Activated B cell treated with CpG ODN at 0.5 μM for 24 hours (primary cell): Measurements from ENCODE around the gene CXCL17. TPM values are rescaled to one million over a fixed set of nuclear protein-coding genes. Genes with fewer than 3 reads are reported as not detected.

Experiments
- ATAC-seq: fragments of 200-7000 bp; cut with Tn5 transposase; one replicate; pipeline ENCODE4 v1.10.0; 2021; ENCODE audit warnings: low read depth, mild to moderate bottlenecking, moderate library complexity
- CTCF ChIA-PET: fragments of 350-600 bp; sonication (Branson Sonifier 250); formaldehyde crosslinking; loops from one replicate; lab custom pipeline; 2021; ENCODE audit warnings: antibody characterized with exemption; lab: Charles Lee
- POLR2A ChIA-PET: fragments of 350-600 bp; sonication (Branson Sonifier 250); formaldehyde crosslinking; loops from one replicate; lab custom pipeline; 2021; ENCODE audit warnings: antibody characterized with exemption; lab: Charles Lee
- DNase-seq: peaks from one replicate; pipeline ENCODE4 v3.0.0; 2022
- H3K27ac Mint-ChIP-seq: one replicate; pipeline ENCODE4 v1.8.0; 2020; ENCODE audit warnings: mixed read lengths
- H3K27me3 Mint-ChIP-seq: one replicate; pipeline ENCODE4 v1.8.0; 2021; ENCODE audit warnings: mixed read lengths
- H3K36me3 Mint-ChIP-seq: one replicate; pipeline ENCODE4 v1.8.0; 2021; ENCODE audit warnings: low read depth, mixed read lengths
- H3K4me1 Mint-ChIP-seq: one replicate; pipeline ENCODE4 v1.8.0; 2021; ENCODE audit warnings: mixed read lengths
- H3K4me3 Mint-ChIP-seq: one replicate; pipeline ENCODE4 v1.8.0; 2020; ENCODE audit warnings: mild to moderate bottlenecking, mixed read lengths
- H3K9me3 Mint-ChIP-seq: one replicate; pipeline ENCODE4 v1.8.0; 2020; ENCODE audit warnings: mixed read lengths
- intact Hi-C: fragments of 100-400 bp; cut with micrococcal nuclease; formaldehyde crosslinking; loops from one replicate; pipeline ENCODE4 v1.15.1; 2024
- total RNA-seq: library from RNA; stranded (reverse); gene quantifications from 2 replicates; pipeline ENCODE4 v1.2.3, GENCODE V29; 2022
- TF ChIP-seq, protein P1 (sequence below): fragments of 200-600 bp; IDR thresholded peaks from one replicate; pipeline ENCODE4 v1.8.0; 2022; ENCODE audit warnings: antibody characterized with exemption, mild to moderate bottlenecking

Gene CXCL17
- total RNA-seq, 1 donor from 2014 or later: not detected

DNA sequence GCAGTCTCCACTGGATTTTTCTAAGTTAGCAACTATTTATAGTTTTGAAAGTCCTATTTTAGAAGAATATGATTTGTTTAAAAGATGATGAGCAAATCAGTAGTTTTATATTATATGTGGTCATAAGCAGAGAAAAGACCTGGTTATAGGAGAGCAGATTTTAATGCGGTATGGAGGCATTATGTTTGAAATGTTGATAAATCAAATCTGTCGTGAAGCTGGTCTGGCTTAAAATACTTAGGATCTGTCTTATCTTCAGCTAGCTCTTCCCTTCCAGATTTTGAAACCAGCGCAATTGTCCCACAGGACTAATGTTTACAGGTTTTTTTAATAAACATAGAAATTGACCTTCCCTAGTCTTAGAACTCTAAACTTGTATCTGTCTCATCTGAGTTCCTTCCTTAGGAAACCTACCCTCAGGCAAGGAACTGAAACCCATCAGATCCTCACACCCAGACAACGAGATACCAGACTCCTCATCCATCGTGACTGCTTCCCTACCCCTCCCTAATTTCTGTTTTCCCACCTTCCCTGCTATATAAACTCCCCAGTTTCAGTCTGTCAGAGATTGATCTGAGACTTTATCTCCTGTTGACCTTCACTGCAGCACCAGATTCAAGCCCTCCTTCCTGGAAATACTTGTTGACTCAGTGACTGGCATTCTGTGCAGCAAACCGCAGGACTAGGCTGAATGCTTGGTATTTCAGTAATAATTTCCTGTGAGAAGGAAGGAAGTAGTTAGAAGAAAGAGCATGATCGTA is 37.8 kb upstream of the CXCL17 start:
- H3K27ac Mint-ChIP-seq: peak overlapping the region; percentile 13
- no peaks in the 10 kb centered on the region for H3K36me3 Mint-ChIP-seq
- POLR2A ChIA-PET: no interaction called here
- H3K27me3 Mint-ChIP-seq: no peaks in the 10 kb centered on the region
- TF ChIP-seq, protein P1, sequence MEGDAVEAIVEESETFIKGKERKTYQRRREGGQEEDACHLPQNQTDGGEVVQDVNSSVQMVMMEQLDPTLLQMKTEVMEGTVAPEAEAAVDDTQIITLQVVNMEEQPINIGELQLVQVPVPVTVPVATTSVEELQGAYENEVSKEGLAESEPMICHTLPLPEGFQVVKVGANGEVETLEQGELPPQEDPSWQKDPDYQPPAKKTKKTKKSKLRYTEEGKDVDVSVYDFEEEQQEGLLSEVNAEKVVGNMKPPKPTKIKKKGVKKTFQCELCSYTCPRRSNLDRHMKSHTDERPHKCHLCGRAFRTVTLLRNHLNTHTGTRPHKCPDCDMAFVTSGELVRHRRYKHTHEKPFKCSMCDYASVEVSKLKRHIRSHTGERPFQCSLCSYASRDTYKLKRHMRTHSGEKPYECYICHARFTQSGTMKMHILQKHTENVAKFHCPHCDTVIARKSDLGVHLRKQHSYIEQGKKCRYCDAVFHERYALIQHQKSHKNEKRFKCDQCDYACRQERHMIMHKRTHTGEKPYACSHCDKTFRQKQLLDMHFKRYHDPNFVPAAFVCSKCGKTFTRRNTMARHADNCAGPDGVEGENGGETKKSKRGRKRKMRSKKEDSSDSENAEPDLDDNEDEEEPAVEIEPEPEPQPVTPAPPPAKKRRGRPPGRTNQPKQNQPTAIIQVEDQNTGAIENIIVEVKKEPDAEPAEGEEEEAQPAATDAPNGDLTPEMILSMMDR: no peak
- H3K9me3 Mint-ChIP-seq: no peaks in the 10 kb centered on the region
- H3K4me1 Mint-ChIP-seq: peaks cover 16% of the 10 kb centered on the region
- intact Hi-C loops: loop anchor here (2.0 kb wide), 1 partner anchor 14 kb away; no protein-coding TSS in a partner anchor
- no peak for DNase-seq
- peak; percentile 49 for ATAC-seq
- CTCF ChIA-PET: no interaction called here
- H3K4me3 Mint-ChIP-seq: peak overlapping the region; percentile 17

DNA sequence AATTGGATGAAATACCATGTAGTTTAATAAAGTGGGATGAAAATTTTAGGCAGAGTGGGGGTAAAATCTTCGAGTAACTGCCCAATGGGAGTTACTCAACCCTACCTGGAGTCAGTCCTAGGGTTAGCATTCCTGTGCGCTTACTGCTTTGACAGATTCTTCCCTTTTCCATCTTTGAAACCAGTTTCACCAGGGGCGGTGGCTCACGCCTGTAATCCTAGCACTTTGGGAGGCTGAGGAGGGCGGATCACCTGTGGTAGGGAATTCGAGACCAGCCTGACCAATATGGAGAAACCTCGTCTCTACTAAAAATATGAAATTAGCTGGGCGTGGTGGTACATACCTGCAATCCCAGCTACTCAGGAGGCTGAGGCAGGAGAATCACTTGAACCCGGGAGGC is 37.0 kb upstream of the CXCL17 start:
- intact Hi-C loops: loop anchor here (2.0 kb wide), 1 partner anchor 13 kb away; no protein-coding TSS in a partner anchor
- Mint-ChIP-seq H3K27me3 (no peaks in the 10 kb centered on the region), H3K27ac (no peak overlapping the region), H3K9me3 (no peaks in the 10 kb centered on the region), H3K4me3 (no peak overlapping the region), H3K4me1 (peaks cover 16% of the 10 kb centered on the region), H3K36me3 (no peaks in the 10 kb centered on the region)
- ChIA-PET CTCF (no interaction called here), POLR2A (no interaction called here)
- DNase-seq (no peak), ATAC-seq (no peak)
- TF ChIP-seq, protein P1: no peak

DNA sequence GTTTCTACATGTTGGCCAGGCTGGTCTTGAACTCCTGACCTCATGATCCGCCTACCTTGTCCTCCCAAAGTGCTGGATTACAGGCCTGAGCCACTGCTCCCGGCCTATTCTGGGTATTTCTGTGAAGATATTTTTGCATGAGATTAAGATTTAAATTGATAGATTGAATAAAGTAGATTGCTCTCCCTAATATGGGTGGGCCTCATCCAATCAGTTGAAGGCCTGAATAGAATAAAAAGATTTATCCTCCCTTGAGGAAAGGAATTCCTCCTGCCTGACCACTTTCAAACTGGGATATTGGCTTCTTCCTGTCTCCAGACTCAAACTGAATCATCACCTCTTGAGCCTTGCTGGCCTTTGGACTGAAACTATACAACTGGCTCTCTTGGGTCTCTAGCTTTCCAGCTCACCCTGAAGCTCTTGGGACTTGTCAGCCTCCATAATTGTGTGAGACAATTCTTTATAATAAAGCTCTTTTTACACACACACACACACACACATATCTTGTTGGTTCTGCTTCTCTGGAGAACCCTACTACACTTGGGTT is 36.1 kb upstream of the CXCL17 start:
- Mint-ChIP-seq H3K27ac (no peak overlapping the region), H3K36me3 (no peaks in the 10 kb centered on the region), H3K4me3 (no peak overlapping the region), H3K9me3 (no peaks in the 10 kb centered on the region), H3K27me3 (no peaks in the 10 kb centered on the region), H3K4me1 (peaks cover 16% of the 10 kb centered on the region)
- ChIA-PET CTCF (no interaction called here), POLR2A (interaction anchor here (0.7 kb wide), 1 partner anchor 30 kb away, joined by 5 read pairs; no protein-coding TSS in a partner anchor)
- ATAC-seq (no peak), DNase-seq (no peak)
- intact Hi-C loops: no loop called here
- TF ChIP-seq, protein P1: no peak

DNA sequence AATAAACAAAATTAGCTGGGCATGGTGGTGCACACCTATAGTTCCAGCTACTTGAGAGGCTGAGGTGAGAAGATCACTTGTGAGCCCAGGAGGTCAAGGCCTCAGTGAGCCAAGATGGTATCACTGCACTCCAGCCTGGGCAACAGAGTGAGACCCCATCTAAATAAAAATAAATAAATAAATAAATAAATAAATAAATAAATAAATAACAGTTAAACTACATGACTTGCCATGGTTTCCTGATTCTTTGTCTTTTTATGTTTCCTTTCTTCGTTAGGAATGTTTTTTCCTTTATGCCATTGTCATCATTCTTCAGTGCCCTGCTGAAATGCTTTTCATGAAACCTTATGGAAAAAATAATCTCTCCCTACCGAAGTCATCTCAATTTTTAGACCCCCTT is 35.2 kb upstream of the CXCL17 start:
- H3K4me3 Mint-ChIP-seq: no peak overlapping the region
- no peaks in the 10 kb centered on the region for H3K36me3 Mint-ChIP-seq
- TF ChIP-seq, protein P1: no peak
- H3K27ac Mint-ChIP-seq: no peak overlapping the region
- DNase-seq (no peak), ATAC-seq (no peak)
- peaks cover 16% of the 10 kb centered on the region for H3K4me1 Mint-ChIP-seq
- intact Hi-C loops: no loop called here
- no peaks in the 10 kb centered on the region for H3K27me3 Mint-ChIP-seq
- ChIA-PET POLR2A (interaction anchor here (0.6 to 0.7 kb wide), 2 partner anchors 14 to 726 kb away, joined by 4 read pairs; no protein-coding TSS in a partner anchor), CTCF (no interaction called here)
- H3K9me3 Mint-ChIP-seq: no peaks in the 10 kb centered on the region

DNA sequence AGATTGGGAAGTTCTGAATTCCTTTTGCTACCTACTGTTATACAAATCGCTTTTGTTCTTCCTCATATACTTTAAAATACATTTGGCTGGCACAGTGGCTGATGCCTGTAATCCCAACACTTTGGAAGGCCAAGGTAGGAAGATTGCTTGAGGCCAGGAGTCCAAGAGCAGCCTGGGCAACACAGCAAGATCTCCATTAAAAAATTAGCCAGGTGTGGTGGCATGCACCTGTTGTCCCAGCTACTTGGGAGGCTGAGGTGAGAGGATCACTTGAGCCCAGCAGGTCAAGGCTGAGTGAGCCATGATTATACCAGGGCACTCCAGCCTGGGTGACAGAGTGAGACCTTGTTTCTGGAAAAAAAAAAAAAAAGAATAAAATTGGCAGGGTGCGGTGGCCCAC is 34.4 kb upstream of the CXCL17 start:
- no peak for DNase-seq
- no peak overlapping the region for H3K27ac Mint-ChIP-seq
- ATAC-seq: no peak
- no peaks in the 10 kb centered on the region for H3K27me3 Mint-ChIP-seq
- POLR2A ChIA-PET: no interaction called here
- no peak overlapping the region for H3K4me3 Mint-ChIP-seq
- H3K4me1 Mint-ChIP-seq: peaks cover 16% of the 10 kb centered on the region
- no peaks in the 10 kb centered on the region for H3K9me3 Mint-ChIP-seq
- no peaks in the 10 kb centered on the region for H3K36me3 Mint-ChIP-seq
- intact Hi-C loops: no loop called here
- CTCF ChIA-PET: no interaction called here
- TF ChIP-seq, protein P1: no peak
